Islet of Langerhans (tissue), 1 donor: ENCODE results near the gene SIRT3.
"Not testable (repeated sequence)": the region's sequence is repeated elsewhere in the genome, so short reads cannot be mapped to it uniquely, and the experiment has no call there.

ENCODE experiments used
- FAIRE-seq: peaks from one replicate; lab custom pipeline; 2011; peaks lifted over from hg19 to GRCh38; lab: Jason Lieb, UNC

Gene SIRT3

GRCh38 chr11:270451-271318 lies 34.5 kb upstream of the SIRT3 start:
- FAIRE-seq: no peak

GRCh38 chr11:269146-269890 lies 33.2 kb upstream of the SIRT3 start:
- no peak for FAIRE-seq

- FAIRE-seq: not testable (repeated sequence)
These were observed 32.6 kb upstream of the SIRT3 start for GRCh38 chr11:268716-269145.

- FAIRE-seq: no peak
These were observed 31.4 kb upstream of the SIRT3 start for GRCh38 chr11:267491-267994.

- FAIRE-seq: no peak
These were observed 30.7 kb upstream of the SIRT3 start for GRCh38 chr11:266676-267439.

GRCh38 chr11:261624-262023 lies 25.5 kb upstream of the SIRT3 start:
- FAIRE-seq: no peak

- FAIRE-seq: no peak
These were observed 23.3 kb upstream of the SIRT3 start for GRCh38 chr11:259413-259812.

- FAIRE-seq: no peak
These were observed 21.8 kb upstream of the SIRT3 start for GRCh38 chr11:257766-258493.

- FAIRE-seq: no peak
These were observed 21.0 kb upstream of the SIRT3 start for GRCh38 chr11:256952-257737.

GRCh38 chr11:255816-256215 lies 19.7 kb upstream of the SIRT3 start:
- FAIRE-seq: no peak

GRCh38 chr11:255176-255575 lies 19.0 kb upstream of the SIRT3 start:
- FAIRE-seq: no peak

GRCh38 chr11:253886-254270 lies 17.7 kb upstream of the SIRT3 start:
- FAIRE-seq: no peak

GRCh38 chr11:253160-253885 lies 17.2 kb upstream of the SIRT3 start:
- no peak for FAIRE-seq

- no peak for FAIRE-seq
These were observed 16.5 kb upstream of the SIRT3 start for GRCh38 chr11:252666-253065.

GRCh38 chr11:251550-251949 lies 15.4 kb upstream of the SIRT3 start:
- no peak for FAIRE-seq

- no peak for FAIRE-seq
These were observed 14.7 kb upstream of the SIRT3 start for GRCh38 chr11:250740-251299.

- FAIRE-seq: no peak
These were observed 14.1 kb upstream of the SIRT3 start for GRCh38 chr11:250274-250673.

- FAIRE-seq: no peak
These were observed 12.9 kb upstream of the SIRT3 start for GRCh38 chr11:249062-249461.

GRCh38 chr11:244376-244775 lies 8.2 kb upstream of the SIRT3 start:
- FAIRE-seq: no peak

GRCh38 chr11:241634-242033 lies 5.5 kb upstream of the SIRT3 start:
- no peak for FAIRE-seq
